Measurements from ENCODE around the gene DLG2. TPM values are rescaled to one million over a fixed set of nuclear protein-coding genes. Genes with fewer than 3 reads are reported as not detected.

The DLG2 gene
- total and polyA plus RNA-seq, 9 of the 15 experiments (the other 6 are each of a cell fraction or from before 2014, with no cell fraction given): 0.52 to 1.6 (median 0.95) TPM

DNA sequence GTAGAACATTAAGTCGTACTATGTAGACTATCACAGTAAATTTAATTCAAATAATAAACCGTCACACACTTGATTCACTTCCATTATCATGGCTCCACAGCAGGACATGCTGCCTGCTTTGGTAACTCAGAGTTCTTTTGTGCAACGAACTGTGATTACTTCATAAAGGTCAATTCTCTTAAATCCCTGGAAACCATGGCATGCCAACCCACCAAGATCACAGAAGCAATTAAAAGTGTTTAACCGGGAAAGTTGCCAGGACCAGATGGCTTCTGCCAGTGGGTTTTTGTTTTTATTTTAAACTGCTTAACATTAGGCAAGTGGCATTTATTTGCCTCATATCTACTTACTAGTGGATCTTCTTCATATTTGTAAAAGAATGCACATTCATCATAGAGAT, 1162.1 kb downstream of the DLG2 start:
- no peak overlapping the region for H3K9ac ChIP-seq (ENCODE audit: insufficient read depth in 1 of 2, low read depth in 2 of 2, low read length in 2 of 2)
- no TSS peak for BruUV-seq (replicated peaks)
- no peaks in the 10 kb centered on the region for H4K20me1 ChIP-seq (replicated peaks; ENCODE audit: control insufficient read depth, insufficient read depth, low read length)
- 0% methylated on average over 4 of the region's 4 CpGs for WGBS (ENCODE audit: insufficient coverage, low coverage, missing lambda C conversion rate)
- in situ Hi-C loops (cut with MboI) (no loop called here), intact Hi-C loops (cut with micrococcal nuclease) (no loop called here)
- no peaks in the 10 kb centered on the region for H3K36me3 ChIP-seq (ENCODE audit: control insufficient read depth, insufficient read depth, low read length)
- no peaks in the 10 kb centered on the region for H3K9me1 ChIP-seq (ENCODE audit: control insufficient read depth, insufficient read depth, low read length)
- H3K4me2 ChIP-seq (ENCODE audit: insufficient read depth, low read length): no peak overlapping the region
- ChIA-PET POLR2A (no interaction called here), CTCF (ENCODE audit: low intra/inter-chr PET ratio) (no interaction called here)
- no peaks in the 10 kb centered on the region for H3K27me3 ChIP-seq (ENCODE audit: control insufficient read depth in 2 of 2, insufficient read depth in 2 of 2, low read length in 2 of 2)
- ATAC-seq (no peak), FAIRE-seq (no peak), DNase-seq (ENCODE audit: extremely low read depth in 1 of 4, low spot score in 3 of 4) (no peak)
- no peaks in the 10 kb centered on the region for H3K79me2 ChIP-seq (ENCODE audit: control insufficient read depth, insufficient read depth, low read length)
- no peak for TF ChIP-seq ZNF583 (CRISPR knock-in tag; IDR thresholded peaks at IDR 0.05)
- TF ChIP-seq KAT2B (IDR thresholded peaks at IDR 0.05; ENCODE audit: low read depth, low read length): no peak
- no peak for TF ChIP-seq FOXA3 (CRISPR knock-in tag; conservative IDR thresholded peaks at IDR 0.05 in 1 of 2, IDR thresholded peaks at IDR 0.05 in 1 of 2)
- TF ChIP-seq RBM17 (IDR thresholded peaks at IDR 0.05; ENCODE audit: borderline replicate concordance, low read depth, low read length): no peak
- no peak for TF ChIP-seq EZH2 (IDR thresholded peaks at IDR 0.05; ENCODE audit: borderline replicate concordance, low read depth, low read length)
- TF ChIP-seq FUS (optimal IDR thresholded peaks at IDR 0.05; ENCODE audit: low read depth, low read length): no peak
- no peak for TF ChIP-seq STAG1 (CRISPR knock-in tag; IDR thresholded peaks at IDR 0.05; ENCODE audit: borderline replicate concordance)
- no peak for TF ChIP-seq FOXJ3 (CRISPR knock-in tag; IDR thresholded peaks at IDR 0.05)
- TF ChIP-seq ZNF121 (CRISPR knock-in tag; conservative IDR thresholded peaks at IDR 0.05): no peak
- TF ChIP-seq NR3C1 (CRISPR knock-in tag; IDR thresholded peaks at IDR 0.05): no peak
- TF ChIP-seq, protein P1, sequence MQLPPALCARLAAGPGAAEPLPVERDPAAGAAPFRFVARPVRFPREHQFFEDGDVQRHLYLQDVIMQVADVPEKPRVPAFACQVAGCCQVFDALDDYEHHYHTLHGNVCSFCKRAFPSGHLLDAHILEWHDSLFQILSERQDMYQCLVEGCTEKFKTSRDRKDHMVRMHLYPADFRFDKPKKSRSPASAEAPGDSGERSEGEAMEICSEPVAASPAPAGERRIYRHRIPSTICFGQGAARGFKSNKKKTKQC (CRISPR knock-in tag; IDR thresholded peaks at IDR 0.05): no peak
- no peak for TF ChIP-seq ZBTB1 (CRISPR knock-in tag; IDR thresholded peaks at IDR 0.05; ENCODE audit: borderline replicate concordance, low read depth)
- TF ChIP-seq CTBP1 (IDR thresholded peaks at IDR 0.05; ENCODE audit: borderline replicate concordance): no peak
- TF ChIP-seq ZNF282 (CRISPR knock-in tag; IDR thresholded peaks at IDR 0.05): no peak
- no peak for TF ChIP-seq BCOR (IDR thresholded peaks at IDR 0.05)
- TF ChIP-seq, protein P2, sequence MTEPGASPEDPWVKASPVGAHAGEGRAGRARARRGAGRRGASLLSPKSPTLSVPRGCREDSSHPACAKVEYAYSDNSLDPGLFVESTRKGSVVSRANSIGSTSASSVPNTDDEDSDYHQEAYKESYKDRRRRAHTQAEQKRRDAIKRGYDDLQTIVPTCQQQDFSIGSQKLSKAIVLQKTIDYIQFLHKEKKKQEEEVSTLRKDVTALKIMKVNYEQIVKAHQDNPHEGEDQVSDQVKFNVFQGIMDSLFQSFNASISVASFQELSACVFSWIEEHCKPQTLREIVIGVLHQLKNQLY (CRISPR knock-in tag; conservative IDR thresholded peaks at IDR 0.05): no peak
- no peak overlapping the region for H2AFZ ChIP-seq (ENCODE audit: low read depth, low read length)
- no peaks in the 10 kb centered on the region for H3K4me1 ChIP-seq (replicated peaks in 1 of 2; ENCODE audit: control insufficient read depth in 2 of 2, insufficient read depth in 2 of 2, low read length in 2 of 2)
- peaks cover 4% of the 10 kb centered on the region; the same call in 1 of the 2 replicates for H3K9me3 ChIP-seq (replicated peaks; ENCODE audit: control insufficient read depth, insufficient read depth, low read depth, low read length)
- H3K4me3 ChIP-seq: no peak overlapping the region
- H3K27ac ChIP-seq (ENCODE audit: extremely low read depth, low read depth, low read length): no peak overlapping the region

All from K562 (cell line).